HG03139 (cell line): ENCODE data around the gene CHST11.
A peak's percentile ranks its signal among the peaks of the same experiment; 100 is the strongest.
"Not testable (repeated sequence)": the region's sequence is repeated elsewhere in the genome, so short reads cannot be mapped to it uniquely, and the experiment has no call there.

Experiments
- ATAC-seq: cut with Tn5 transposase; IDR thresholded peaks from one replicate; pipeline ENCODE4 v1.9.1; 2021; ENCODE audit not compliant: unreplicated experiment

CHST11 gene

DNA sequence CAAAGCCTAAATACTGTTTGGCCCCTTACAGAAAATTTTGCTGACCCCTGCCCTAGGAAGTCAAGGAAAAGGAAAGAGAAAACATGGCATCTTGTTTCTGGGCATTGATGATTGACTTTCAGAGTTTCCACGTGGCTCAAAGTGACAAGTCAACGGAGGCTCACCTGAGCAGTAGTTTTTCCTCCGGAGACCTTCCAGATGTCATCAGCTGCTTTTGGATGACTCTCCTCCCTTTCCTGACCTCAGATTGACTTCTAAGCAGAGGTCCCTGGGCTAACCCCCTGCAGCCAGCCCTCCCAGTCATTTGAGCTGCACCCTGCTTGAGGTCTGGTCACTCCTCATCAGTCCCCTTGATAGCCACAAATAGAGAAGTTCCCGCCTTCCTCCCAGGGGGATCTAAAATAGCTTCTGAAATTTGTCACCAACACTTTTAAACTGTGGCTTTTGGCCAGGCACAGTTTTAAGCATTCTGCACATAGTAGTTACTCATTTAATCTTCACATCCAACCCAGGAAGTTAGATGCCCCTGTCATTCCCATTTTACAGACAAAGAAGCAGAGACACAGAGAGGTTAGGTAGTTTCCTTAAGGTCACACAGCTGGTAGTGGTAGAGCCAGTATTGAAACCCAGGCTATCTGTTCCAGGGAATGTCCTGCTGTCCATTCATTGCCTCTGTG, 143.4 kb downstream of the CHST11 start:
- ATAC-seq = no peak

- no peak for ATAC-seq
Observed at GRCh38 chr12:104600790-104601739, 144.3 kb downstream of the CHST11 start.

GRCh38 chr12:104602406-104602805, 145.7 kb downstream of the CHST11 start:
- no peak for ATAC-seq

- ATAC-seq = no peak
Observed at GRCh38 chr12:104602896-104603295, 146.1 kb downstream of the CHST11 start.

DNA sequence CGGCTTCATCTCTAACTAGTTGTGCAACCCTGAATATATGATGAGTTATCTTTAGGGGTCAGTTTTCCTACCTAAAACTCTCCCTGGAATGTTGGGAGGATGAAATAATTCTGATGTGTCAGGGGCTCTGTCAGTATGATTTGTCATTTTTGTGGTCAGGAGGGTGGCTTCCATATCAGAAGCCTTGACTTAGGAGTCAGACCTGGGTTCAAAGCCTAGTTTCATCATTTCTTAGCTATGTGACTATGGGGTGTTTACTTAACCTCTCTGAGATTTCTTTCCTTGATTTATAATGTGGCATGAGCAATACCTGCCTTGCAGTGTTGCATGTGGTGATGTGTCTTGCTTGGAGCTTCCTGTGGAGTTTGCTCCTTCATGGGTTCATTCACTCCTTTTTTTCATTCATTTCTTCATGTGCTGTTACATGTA, 146.8 kb downstream of the CHST11 start:
- ATAC-seq = no peak

DNA sequence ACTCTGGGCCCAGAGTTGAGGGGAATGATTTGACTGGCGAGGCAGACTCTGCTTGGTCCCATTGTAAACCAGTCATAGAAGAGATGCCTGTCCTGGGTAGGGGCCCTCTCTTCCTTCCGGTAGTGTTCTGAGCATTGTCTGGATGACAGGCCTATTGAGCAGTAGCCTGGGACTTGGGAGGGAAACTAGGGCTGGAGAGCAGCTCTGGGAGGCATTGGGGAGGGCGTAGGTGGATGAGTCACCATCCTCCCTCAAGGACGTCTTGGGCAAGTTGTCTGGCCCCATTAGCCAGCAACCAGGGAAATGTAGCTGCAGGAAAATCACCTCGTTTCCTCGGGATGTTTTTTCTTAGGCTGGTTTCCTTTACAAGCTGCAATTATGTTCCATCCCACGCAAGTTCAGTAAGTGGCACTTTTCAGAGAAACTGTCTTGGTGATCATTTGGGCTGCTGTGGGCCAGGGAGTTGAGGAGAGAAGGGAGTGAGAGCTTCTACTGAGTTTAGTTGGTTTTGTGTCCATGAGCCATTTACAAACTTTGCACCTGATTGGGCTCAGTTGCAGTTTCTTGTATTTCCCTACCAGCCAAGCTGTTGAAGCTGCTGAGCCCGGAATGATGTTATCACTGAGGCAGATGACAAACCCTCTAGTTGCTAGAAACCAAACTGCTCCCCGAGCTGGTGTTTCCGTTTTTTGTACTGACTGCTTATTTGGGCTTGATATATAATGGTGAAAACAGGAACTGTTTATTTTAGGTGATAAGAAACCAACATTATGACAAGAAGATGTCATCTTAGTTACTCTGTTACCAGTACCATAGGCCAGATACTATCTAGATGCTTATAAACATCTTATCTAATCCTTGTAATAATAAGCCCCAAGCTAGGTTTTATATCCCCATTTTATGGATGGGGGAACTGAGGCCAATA, 147.6 kb downstream of the CHST11 start:
- ATAC-seq = peak; percentile 67

DNA sequence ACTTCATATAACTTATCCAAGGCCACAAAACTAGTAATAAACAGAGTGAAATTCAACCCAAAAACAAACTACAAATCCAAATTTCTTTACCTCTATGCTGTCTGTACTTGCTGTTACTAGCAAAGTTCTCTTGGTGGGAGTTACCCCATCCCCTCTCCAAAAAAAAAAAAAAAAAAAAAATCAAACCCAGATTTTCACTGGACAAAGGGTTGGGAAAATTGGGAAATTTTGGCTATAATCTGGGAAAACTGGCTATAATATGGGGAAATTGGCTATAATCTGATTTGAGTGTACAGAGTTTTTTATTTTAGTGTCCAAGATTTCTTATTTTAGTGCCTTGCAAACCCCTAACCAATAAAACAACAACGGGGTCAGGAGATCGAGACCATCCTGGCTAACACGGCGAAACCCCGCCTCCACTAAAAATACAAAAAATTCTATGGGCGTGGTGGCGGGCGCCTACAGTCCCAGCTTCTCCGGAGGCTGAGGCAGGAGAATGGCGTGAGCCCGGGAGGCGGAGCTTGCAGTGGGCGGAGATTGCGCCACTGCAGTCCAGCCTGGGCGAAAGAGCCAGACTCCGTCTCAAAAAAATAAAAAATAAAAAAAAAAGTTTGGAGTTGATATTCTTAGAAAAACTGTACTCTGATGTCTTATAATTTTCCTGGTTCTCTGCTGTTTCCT, 148.4 kb downstream of the CHST11 start:
- ATAC-seq = no peak

DNA sequence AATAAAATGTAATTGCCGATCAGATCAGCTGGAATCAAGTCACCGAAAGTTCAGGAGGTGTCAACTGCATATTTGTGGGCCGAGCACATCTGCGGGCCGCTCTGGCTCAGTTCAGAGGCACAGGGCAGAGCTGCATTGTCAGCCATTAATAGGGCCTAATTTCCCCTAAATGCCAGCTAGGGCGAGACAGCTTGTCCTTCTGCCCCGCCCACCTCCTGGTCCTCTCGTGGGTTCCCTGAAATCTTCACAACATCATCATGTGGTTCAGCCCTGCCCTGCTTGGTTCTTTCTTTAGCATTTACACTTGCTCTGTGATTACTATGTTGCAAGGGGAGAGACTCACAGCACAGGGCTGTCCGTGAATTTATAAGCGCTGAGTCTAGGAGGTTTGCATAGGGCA, 148.9 kb downstream of the CHST11 start:
- no peak for ATAC-seq

DNA sequence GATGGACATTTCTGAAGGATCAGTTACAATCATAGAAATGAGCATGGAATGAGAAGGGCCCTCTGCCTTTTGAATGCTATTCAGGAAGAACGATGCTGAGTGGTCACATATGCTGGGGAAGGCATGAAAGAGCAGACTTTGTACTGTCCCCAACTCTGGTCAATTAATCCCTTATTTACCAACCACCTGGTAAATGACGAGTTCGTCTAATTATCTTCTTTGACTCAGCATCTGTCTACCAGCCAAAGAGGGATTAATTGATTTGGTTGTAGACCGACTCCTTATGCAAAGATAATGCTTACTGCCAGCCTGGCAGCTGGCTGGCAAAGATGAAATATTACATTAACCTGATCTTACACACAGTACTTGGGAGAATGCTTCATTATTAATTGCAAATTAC, 152.2 kb downstream of the CHST11 start:
- no peak for ATAC-seq

DNA sequence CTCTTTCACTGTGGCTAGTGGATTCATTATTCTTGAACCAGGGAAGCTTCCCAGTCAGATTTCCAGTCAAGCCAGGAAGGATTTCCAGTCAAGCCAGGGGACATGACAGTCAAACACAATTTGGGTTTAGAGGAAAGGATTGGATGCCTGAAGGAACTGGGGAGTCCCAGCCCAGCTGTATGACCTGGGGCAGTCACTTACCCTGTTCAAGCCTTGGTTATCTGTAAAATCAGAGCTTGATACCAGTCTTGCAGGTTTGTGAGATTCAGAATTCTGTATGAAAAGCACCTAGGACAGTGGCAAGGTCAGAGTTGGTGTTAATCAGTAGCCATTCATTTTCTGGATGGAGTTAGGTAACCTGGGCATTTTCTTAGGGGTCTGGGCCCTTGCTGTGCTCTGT, 152.7 kb downstream of the CHST11 start:
- no peak for ATAC-seq

GRCh38 chr12:104610513-104611235, 153.9 kb downstream of the CHST11 start:
- no peak for ATAC-seq

DNA sequence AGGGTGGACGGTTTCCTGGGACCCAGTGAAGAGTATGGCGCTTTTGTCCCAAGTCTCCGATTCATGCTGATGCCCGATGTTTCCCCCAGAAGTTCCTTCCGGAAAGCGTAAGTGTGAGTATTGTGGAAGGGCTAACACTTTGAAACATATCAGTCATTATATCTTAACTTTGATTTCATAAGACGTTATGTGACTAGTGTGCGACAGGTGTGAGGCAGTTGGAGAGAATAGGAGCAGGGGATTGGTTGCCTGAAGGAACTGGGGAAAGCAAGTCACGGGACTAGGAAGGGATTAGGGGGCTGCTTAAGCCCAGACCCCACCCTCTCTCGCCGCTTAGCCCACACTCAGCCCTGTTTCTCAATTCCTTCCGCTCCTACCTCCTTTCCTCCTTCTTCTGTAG, 154.9 kb downstream of the CHST11 start:
- ATAC-seq = no peak

DNA sequence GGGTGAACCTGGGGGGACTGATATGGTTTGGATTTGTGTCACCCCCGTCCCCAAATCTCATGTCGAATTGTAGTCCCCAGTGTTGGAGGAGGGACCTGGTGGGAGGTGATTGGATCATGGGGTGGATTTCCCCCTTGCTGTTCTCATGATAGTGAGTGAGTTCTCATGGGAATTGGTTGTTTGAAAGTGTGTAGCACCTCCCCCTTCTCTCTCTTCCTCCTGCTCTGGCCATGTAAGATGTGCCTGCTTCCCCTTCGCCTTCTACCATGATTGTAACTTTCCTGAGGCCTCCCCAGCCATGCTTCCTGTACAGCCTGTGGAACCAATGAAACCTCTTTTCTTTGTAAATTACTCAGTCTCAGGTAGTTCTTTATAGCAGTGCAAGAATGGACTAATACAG, 156.6 kb downstream of the CHST11 start:
- not testable (repeated sequence) for ATAC-seq

DNA sequence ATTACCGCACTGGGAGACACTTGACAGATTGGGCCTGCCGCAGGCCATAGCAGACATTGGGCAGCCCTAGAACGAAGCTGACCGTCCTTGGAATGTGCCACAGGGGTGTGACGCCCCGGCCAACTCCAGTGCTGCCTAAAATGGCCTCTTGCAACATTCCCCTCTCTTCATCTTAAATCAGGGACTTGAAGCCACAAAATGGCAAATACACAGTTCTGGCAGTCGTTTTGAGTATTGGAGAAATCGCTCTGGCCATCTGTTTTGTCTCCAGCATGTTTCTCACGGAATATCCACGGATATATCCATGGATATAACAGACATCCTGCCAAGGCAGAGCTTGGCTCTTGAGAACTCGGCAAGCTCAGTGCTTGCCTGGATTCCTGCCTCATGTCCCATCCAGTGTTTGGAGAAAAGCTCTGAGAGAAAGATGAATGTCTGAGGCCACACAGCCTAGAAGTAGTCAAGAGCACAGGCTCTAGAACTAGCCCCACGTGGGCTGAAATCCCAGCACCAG, 158.4 kb downstream of the CHST11 start:
- no peak for ATAC-seq

DNA sequence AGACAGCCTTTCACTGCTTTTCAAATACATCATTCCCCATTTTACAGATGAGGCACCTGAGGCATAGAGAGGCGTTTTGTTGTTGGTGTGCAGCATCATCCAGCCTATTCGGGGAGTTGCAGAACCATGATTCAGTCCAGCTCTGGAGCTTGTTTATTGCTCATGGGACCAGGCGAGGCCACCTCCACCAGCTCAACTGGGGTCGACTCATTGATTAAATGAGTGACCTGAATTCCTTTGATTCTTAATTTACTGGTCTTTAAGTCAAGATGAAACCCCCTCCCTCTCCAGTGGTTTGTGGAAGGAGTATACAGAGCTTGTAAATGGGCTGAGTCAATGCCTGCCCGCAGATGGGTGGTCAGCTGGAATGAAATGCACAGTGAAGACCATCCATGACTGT, 161.9 kb downstream of the CHST11 start:
- no peak for ATAC-seq

GRCh38 chr12:104619305-104619704, 162.6 kb downstream of the CHST11 start:
- no peak for ATAC-seq

GRCh38 chr12:104620837-104621531, 164.2 kb downstream of the CHST11 start:
- ATAC-seq = no peak

DNA sequence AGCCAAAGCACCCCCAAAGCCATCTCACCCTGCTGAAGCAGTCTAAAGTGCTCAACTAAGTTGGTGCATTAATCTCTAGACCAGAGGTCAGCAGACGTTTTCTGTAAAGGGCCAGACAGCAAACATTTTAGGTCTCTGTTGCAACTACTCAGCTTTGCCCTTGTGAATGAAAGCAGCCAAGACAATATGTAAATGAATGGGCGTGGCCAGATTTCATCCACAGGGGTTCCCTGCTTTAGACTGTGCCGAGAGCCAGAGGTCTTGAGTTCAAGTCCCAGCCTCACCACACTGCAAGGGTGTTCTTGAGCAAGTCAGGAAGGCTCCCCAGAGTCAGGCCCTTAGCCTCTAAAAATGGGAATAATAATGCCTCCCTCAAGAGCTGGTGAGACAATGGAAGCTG, 166.2 kb downstream of the CHST11 start:
- ATAC-seq = no peak

DNA sequence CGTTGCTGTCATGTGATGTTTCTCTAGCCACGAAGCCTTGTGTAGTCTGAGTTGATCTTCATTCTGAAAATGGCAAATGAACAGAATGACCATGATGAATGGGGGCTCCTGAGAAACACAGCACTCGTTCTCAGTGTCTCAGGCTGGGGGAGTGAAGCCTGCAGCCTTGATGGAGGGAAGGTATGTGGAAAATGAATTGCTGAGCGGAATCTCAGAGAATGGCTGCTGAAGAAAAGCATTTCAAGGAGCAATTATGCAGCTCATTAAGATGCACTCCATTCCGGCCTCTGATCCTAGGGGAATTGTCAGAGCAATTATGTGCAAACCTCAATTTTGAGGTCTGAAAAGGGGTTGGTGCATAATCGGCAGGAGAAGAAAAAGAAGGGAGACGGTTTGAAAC, 167.1 kb downstream of the CHST11 start:
- ATAC-seq = no peak
